NAMALWA (cell line): ENCODE data around the gene MMAB.

Experiments
- DNase-seq: peaks from one replicate; pipeline ENCODE4 v3.0.0-alpha.2; 2015; ENCODE audit warnings: low spot score

Gene MMAB

GRCh38 chr12:109512608-109513007, 60.7 kb downstream of the MMAB start:
- no peak for DNase-seq

GRCh38 chr12:109510196-109510595, 63.1 kb downstream of the MMAB start:
- DNase-seq, result no peak

- no peak for DNase-seq
Observed at GRCh38 chr12:109504068-109504467, 69.2 kb downstream of the MMAB start.
